ENCODE measurements around the gene ZSWIM1.
A peak's percentile ranks its signal among the peaks of the same experiment; 100 is the strongest.
"Not testable (repeated sequence)": the region's sequence is repeated elsewhere in the genome, so short reads cannot be mapped to it uniquely, and the experiment has no call there.

Gene ZSWIM1

GRCh38 chr20:45863543-45864470 lies 17.2 kb upstream of the ZSWIM1 start:
- Mint-ChIP-seq H3K27ac (no peak overlapping the region), H3K4me3 (no peak overlapping the region), H3K27me3 (no peaks in the 10 kb centered on the region)

GRCh38 chr20:45866454-45866853 lies 14.6 kb upstream of the ZSWIM1 start:
- DNase-seq (no peak), ATAC-seq (replicated peaks) (no peak)
- no peaks in the 10 kb centered on the region for H3K4me1 Mint-ChIP-seq
- no peaks in the 10 kb centered on the region for H3K9me3 Mint-ChIP-seq
- no peak overlapping the region for H3K27ac Mint-ChIP-seq
- no peak overlapping the region for H3K4me3 Mint-ChIP-seq
- H3K27me3 Mint-ChIP-seq = no peaks in the 10 kb centered on the region
- H3K36me3 Mint-ChIP-seq = peaks cover 5 to 10% of the 10 kb centered on the region in 2 donors

More at GRCh38 chr20:45863543-45864470, 17.2 kb upstream of the ZSWIM1 start:
- Mint-ChIP-seq H3K4me1 (peaks cover 5 to 11% of the 10 kb centered on the region in 2 donors), H3K9me3 (no peaks in the 10 kb centered on the region), H3K36me3 (peaks cover 9 to 19% of the 10 kb centered on the region in 2 donors)
- DNase-seq (no peak), ATAC-seq (replicated peaks) (no peak)

GRCh38 chr20:45867136-45867818 lies 13.8 kb upstream of the ZSWIM1 start:
- DNase-seq = no peak
- Mint-ChIP-seq H3K4me3 (no peak overlapping the region), H3K9me3 (no peaks in the 10 kb centered on the region), H3K27me3 (no peaks in the 10 kb centered on the region), H3K27ac (no peak overlapping the region), H3K36me3 (peaks cover 8 to 11% of the 10 kb centered on the region in 2 donors), H3K4me1 (no peaks in the 10 kb centered on the region)
- ATAC-seq (replicated peaks) = no peak

GRCh38 chr20:45867819-45868176 lies 13.2 kb upstream of the ZSWIM1 start:
- Mint-ChIP-seq H3K4me1 (no peaks in the 10 kb centered on the region), H3K4me3 (no peak overlapping the region), H3K27me3 (no peaks in the 10 kb centered on the region), H3K27ac (no peak overlapping the region), H3K36me3 (peaks cover 10 to 13% of the 10 kb centered on the region in 2 donors), H3K9me3 (no peaks in the 10 kb centered on the region)
- ATAC-seq (replicated peaks) (no peak), DNase-seq (no peak)

GRCh38 chr20:45872626-45873025 lies 8.4 kb upstream of the ZSWIM1 start:
- ATAC-seq (replicated peaks) = no peak
- Mint-ChIP-seq H3K27ac (no peak overlapping the region), H3K4me1 (no peaks in the 10 kb centered on the region)

GRCh38 chr20:45873409-45874103 lies 7.5 kb upstream of the ZSWIM1 start:
- Mint-ChIP-seq H3K9me3 (no peaks in the 10 kb centered on the region), H3K27me3 (no peaks in the 10 kb centered on the region), H3K36me3 (peaks cover 7 to 15% of the 10 kb centered on the region in 2 donors), H3K27ac (no peak overlapping the region), H3K4me3 (no peak overlapping the region), H3K4me1 (no peaks in the 10 kb centered on the region)
- DNase-seq = no peak
- no peak for ATAC-seq (replicated peaks)

More at GRCh38 chr20:45872626-45873025, 8.4 kb upstream of the ZSWIM1 start:
- Mint-ChIP-seq H3K27me3 (no peaks in the 10 kb centered on the region), H3K9me3 (no peaks in the 10 kb centered on the region), H3K4me3 (no peak overlapping the region), H3K36me3 (peaks cover 7 to 15% of the 10 kb centered on the region in 2 donors)
- no peak for DNase-seq

GRCh38 chr20:45874104-45874481 lies 6.9 kb upstream of the ZSWIM1 start:
- H3K4me3 Mint-ChIP-seq; H3K9me3 Mint-ChIP-seq; DNase-seq; H3K27ac Mint-ChIP-seq; ATAC-seq (replicated peaks); H3K27me3 Mint-ChIP-seq; H3K4me1 Mint-ChIP-seq: not testable (repeated sequence)
- H3K36me3 Mint-ChIP-seq = peaks cover 7 to 15% of the 10 kb centered on the region in 2 donors

- ATAC-seq (replicated peaks) = no peak
- H3K9me3 Mint-ChIP-seq = no peaks in the 10 kb centered on the region
- no peak overlapping the region for H3K4me3 Mint-ChIP-seq
- no peaks in the 10 kb centered on the region for H3K4me1 Mint-ChIP-seq
- DNase-seq = no peak
- H3K27ac Mint-ChIP-seq = no peak overlapping the region
- H3K36me3 Mint-ChIP-seq = peaks cover 7 to 15% of the 10 kb centered on the region in 2 donors
- H3K27me3 Mint-ChIP-seq = no peaks in the 10 kb centered on the region
Observed at GRCh38 chr20:45874576-45874975, 6.5 kb upstream of the ZSWIM1 start.

GRCh38 chr20:45878076-45878761 lies 2.8 kb upstream of the ZSWIM1 start:
- ATAC-seq (replicated peaks) (no peak), DNase-seq (no peak)
- H3K9me3 Mint-ChIP-seq = no peaks in the 10 kb centered on the region
- no peak overlapping the region for H3K4me3 Mint-ChIP-seq
- no peaks in the 10 kb centered on the region for H3K27me3 Mint-ChIP-seq
- H3K36me3 Mint-ChIP-seq = peaks cover 14 to 32% of the 10 kb centered on the region in 2 donors
- H3K27ac Mint-ChIP-seq = no peak overlapping the region
- peaks cover 13 to 27% of the 10 kb centered on the region in 2 donors for H3K4me1 Mint-ChIP-seq

- H3K27ac Mint-ChIP-seq = peak overlapping the region; percentile 80
- peaks cover 28 to 61% of the 10 kb centered on the region in 2 donors for H3K4me1 Mint-ChIP-seq
Observed at GRCh38 chr20:45882469-45883099, 1.6 kb downstream of the ZSWIM1 start.

GRCh38 chr20:45883100-45883469 lies 2.1 kb downstream of the ZSWIM1 start:
- Mint-ChIP-seq H3K36me3 (peaks cover 28 to 50% of the 10 kb centered on the region in 2 donors), H3K4me1 (peaks cover 30 to 61% of the 10 kb centered on the region in 2 donors), H3K27ac (peak overlapping the region; percentile 42), H3K27me3 (no peaks in the 10 kb centered on the region), H3K4me3 (peak overlapping the region in 1 of 2 donors; percentile 19), H3K9me3 (no peaks in the 10 kb centered on the region)
- DNase-seq = no peak
- no peak for ATAC-seq (replicated peaks)

More at GRCh38 chr20:45882469-45883099, 1.6 kb downstream of the ZSWIM1 start:
- peaks cover 26 to 48% of the 10 kb centered on the region in 2 donors for H3K36me3 Mint-ChIP-seq
- DNase-seq (no peak), ATAC-seq (replicated peaks) (no peak)
- H3K9me3 Mint-ChIP-seq = no peaks in the 10 kb centered on the region
- peak overlapping the region; percentile 51 to 76 for H3K4me3 Mint-ChIP-seq
- no peaks in the 10 kb centered on the region for H3K27me3 Mint-ChIP-seq

- no peaks in the 10 kb centered on the region for H3K27me3 Mint-ChIP-seq
- H3K4me3 Mint-ChIP-seq = no peak overlapping the region
- no peak for DNase-seq
- no peak overlapping the region for H3K27ac Mint-ChIP-seq
- H3K4me1 Mint-ChIP-seq = peaks cover 27 to 68% of the 10 kb centered on the region in 2 donors
- H3K36me3 Mint-ChIP-seq = peaks cover 26 to 51% of the 10 kb centered on the region in 2 donors
- H3K9me3 Mint-ChIP-seq = no peaks in the 10 kb centered on the region
- ATAC-seq (replicated peaks) = no peak
Observed at GRCh38 chr20:45886590-45887345, 5.7 kb downstream of the ZSWIM1 start.

- Mint-ChIP-seq H3K9me3 (no peaks in the 10 kb centered on the region), H3K4me1 (peaks cover 26 to 69% of the 10 kb centered on the region in 2 donors)
Observed at GRCh38 chr20:45887346-45887715, 6.3 kb downstream of the ZSWIM1 start, which contains the start of gene SPATA25. Gene SPATA25, minus strand, starts transcription at chr20:45887622. Its CDS starts 32 bp downstream, at chr20:45887590.

More at GRCh38 chr20:45887346-45887715, 6.3 kb downstream of the ZSWIM1 start, which contains the start of gene SPATA25:
- ATAC-seq (replicated peaks) (no peak), DNase-seq (no peak)
- H3K27ac Mint-ChIP-seq = no peak within 1 kb of the TSS
- H3K36me3 Mint-ChIP-seq = peaks cover 25 to 48% of the 10 kb centered on the region in 2 donors
- H3K4me3 Mint-ChIP-seq = no peak within 1 kb of the TSS
- H3K27me3 Mint-ChIP-seq = no peaks in the 10 kb centered on the region

Measured in stimulated activated naive B cell treated with anti-CD40 and anti-IgM and Interleukin-4, amounts not matched to agents 10 μg/mL and 1 μg/mL and 100 μg/mL, for 72 hours (primary cell).